GM21786 (cell line): ENCODE measurements around the gene NUP93.
A peak's percentile ranks its signal among the peaks of the same experiment; 100 is the strongest.

Experiments
- ATAC-seq: cut with Tn5 transposase; IDR thresholded peaks from one replicate; pipeline ENCODE4 v1.9.1; 2021; ENCODE audit not compliant: unreplicated experiment

The NUP93 gene

GRCh38 chr16:56729735-56730662, at the start of gene NUP93:
Gene NUP93, plus strand, starts transcription at chr16:56730129. Its CDS starts 18,119 bp downstream, at chr16:56748248.
- ATAC-seq, result peak; percentile 85

- ATAC-seq, result peak; percentile 97
These were observed 47.8 kb upstream of the NUP93 start, which contains the start of gene MT1X for GRCh38 chr16:56681939-56682702. Gene MT1X, plus strand, starts transcription at chr16:56682470. Its CDS starts 71 bp downstream, at chr16:56682541.

- no peak for ATAC-seq
These were observed 47.1 kb upstream of the NUP93 start for GRCh38 chr16:56682703-56683397.

GRCh38 chr16:56683424-56684172, 46.3 kb upstream of the NUP93 start:
- no peak for ATAC-seq

- ATAC-seq, result no peak
These were observed 45.5 kb upstream of the NUP93 start for GRCh38 chr16:56684256-56684925.

GRCh38 chr16:56684926-56685590, 44.9 kb upstream of the NUP93 start:
- ATAC-seq, result no peak

- no peak for ATAC-seq
These were observed 43.2 kb upstream of the NUP93 start for GRCh38 chr16:56686758-56687157.

- ATAC-seq, result no peak
These were observed 41.2 kb upstream of the NUP93 start for GRCh38 chr16:56688762-56689161.

GRCh38 chr16:56689171-56689570, 40.8 kb upstream of the NUP93 start:
- ATAC-seq, result no peak

GRCh38 chr16:56690420-56691122, 39.4 kb upstream of the NUP93 start:
- no peak for ATAC-seq

- ATAC-seq, result no peak
These were observed 38.0 kb upstream of the NUP93 start for GRCh38 chr16:56691885-56692284.

GRCh38 chr16:56695246-56695645, 34.7 kb upstream of the NUP93 start:
- no peak for ATAC-seq

- ATAC-seq, result no peak
These were observed 32.3 kb upstream of the NUP93 start for GRCh38 chr16:56697456-56698155.

- ATAC-seq, result no peak
These were observed 29.7 kb upstream of the NUP93 start for GRCh38 chr16:56700195-56700594.

- no peak for ATAC-seq
These were observed 29.3 kb upstream of the NUP93 start for GRCh38 chr16:56700631-56701030.

GRCh38 chr16:56701534-56701933, 28.4 kb upstream of the NUP93 start:
- no peak for ATAC-seq

- ATAC-seq, result no peak
These were observed 27.1 kb upstream of the NUP93 start for GRCh38 chr16:56702836-56703235.
